GM18909 (cell line): ENCODE data around the gene ALS2CL.

ENCODE experiments used
- ATAC-seq: cut with Tn5 transposase; IDR thresholded peaks from one replicate; pipeline ENCODE4 v1.9.1; 2021; ENCODE audit warnings: mild to moderate bottlenecking; ENCODE audit not compliant: unreplicated experiment, poor library complexity

ALS2CL gene

DNA sequence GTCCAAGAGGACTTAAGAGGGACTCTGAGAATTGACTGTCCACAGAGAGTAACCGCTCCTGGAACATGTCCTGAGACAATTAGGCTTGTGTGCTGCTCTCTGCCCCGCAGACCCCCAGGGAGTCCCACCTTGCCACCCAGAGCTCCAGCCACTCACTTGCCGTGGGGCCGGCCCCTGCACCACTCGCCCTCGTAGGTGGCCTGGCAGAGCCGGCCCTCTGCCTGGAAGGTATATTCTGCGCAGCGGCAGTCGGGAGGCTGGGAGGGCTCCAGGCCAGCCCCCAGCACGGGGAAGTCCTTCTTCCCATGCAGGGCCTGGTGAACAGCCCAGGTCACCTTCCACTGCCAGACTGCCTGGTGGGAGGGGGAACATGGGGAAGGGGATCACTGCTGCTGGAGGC is 10.5 kb downstream of the ALS2CL start:
- ATAC-seq = no peak

DNA sequence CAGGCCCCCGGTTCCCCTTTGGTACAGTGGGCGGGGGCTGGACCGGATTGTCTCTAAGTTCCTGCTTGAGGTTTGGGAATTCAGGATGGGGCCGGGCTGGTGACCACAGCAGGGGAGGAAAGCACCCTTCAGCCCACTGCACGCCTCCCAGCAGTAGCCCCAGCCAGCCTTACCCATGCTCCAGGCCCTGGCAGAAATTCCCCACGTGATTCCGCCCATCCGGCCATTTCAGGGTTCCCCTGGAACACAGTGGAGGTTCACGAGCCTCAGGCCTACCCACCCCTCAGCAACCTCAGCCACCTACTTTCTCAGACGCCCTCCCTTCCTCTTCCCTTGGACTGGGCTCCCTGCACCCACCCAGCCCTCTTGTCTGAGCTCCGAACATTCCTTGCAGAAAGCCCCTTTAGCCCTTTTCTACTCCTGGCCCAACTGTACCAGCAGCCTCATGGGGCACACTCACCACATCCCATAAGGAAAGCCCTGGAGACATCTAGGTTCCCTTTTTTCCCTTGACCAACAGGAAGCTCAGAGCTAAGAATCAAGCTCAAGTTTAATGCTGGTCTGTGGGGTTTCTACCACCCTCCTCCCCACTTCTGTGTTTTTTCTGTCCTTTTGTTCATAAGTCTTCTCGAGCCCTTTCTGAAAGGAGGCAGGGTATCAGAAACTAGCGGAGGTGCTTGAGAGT is 11.5 kb downstream of the ALS2CL start:
- ATAC-seq = no peak

DNA sequence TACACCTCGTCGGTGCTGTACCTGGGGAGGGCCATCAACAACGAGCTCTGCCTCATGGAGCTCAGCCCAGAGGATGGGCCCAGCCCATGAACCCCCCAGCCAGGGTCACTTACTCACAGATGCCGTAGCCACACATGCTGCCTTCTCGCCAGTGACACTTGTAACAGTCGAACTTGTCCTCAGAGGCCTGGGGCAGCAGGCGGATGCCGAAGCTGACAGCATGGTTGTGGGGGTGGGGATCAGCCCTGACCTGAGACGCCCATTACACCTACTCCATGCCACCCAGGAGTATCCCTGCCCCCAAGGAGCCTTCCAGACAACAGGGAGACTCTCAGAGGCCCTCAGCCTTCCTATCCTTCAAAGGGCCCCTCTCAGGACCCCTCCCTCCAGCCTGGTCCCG is 12.1 kb downstream of the ALS2CL start:
- no peak for ATAC-seq

DNA sequence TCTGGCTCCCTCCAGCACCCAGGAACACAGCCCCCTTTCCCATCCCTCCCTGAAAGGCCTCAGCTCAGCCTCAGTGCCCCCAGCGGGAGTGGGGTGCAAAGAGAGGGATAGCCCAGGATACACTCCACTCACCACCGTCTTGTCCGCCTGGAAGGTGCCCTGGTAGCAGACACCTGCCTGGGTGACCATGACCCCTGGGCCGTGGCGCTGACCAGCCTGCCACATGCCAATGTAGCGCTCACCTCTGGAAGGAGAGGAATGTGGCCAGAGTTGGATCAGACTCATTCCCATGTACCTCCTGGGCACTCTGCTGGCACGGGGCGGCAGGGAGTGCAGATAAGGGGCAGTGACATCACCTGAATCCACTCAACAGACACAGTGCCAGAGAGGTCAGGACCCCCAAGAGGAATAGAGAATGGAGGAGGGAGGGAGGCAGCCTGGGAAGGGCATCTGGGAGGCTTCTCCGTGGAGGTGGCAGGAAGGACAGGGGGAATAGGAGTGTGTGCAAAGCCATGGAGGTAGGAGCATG is 13.1 kb downstream of the ALS2CL start:
- ATAC-seq = no peak

DNA sequence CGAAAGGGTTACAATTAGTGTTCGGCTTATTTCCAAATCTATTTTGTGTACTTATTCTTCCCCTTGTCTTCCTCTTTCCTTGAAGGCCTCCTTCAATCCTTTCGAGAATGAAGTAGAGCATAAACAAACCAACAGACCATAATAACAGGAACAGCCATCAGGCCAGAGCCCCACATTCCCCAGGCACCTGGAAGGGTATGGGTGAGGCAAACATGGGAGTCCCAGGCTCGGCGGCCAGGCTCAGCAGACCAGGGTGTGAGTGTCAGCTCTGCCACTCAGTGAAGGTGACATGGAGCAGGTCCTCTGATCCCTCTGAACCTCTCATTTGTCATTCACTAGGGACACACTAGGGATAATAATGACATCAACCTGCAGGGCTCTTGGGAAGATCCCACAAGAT is 13.8 kb downstream of the ALS2CL start:
- no peak for ATAC-seq

DNA sequence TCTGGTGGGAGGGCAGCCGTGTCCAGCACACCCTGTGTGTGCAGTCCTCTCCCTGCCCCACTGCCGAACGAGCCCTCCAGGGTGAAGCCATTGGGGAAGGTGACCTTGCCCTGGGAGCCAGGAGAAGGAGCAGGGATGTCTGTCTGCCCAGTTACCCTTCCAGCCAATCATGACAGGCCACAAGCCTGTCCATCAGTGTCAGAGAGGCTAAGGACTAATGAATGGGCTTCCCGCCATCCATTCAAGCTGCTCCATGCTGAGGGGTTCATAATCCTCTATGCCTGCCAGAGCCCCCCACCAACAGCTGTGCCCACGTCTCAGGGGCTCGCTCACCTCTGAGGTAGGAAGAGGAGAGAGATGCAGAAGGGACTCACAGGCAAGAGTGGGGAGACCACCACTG is 15.2 kb downstream of the ALS2CL start:
- no peak for ATAC-seq

DNA sequence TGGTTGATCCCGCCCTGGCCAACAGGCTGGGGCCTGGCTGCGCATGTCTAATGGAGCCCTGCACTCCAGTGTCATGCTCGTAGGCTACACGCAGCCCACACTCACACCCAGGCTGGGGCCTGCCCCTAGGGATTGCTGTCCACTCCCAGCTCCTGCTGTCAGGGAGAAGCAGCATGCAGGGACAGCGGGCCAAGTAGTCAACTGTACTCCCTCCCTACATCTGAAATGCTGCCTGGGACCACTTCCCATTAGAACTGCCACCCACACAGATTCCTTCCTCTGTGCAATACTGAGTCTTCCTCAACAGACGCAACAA is 16.1 kb downstream of the ALS2CL start:
- no peak for ATAC-seq

DNA sequence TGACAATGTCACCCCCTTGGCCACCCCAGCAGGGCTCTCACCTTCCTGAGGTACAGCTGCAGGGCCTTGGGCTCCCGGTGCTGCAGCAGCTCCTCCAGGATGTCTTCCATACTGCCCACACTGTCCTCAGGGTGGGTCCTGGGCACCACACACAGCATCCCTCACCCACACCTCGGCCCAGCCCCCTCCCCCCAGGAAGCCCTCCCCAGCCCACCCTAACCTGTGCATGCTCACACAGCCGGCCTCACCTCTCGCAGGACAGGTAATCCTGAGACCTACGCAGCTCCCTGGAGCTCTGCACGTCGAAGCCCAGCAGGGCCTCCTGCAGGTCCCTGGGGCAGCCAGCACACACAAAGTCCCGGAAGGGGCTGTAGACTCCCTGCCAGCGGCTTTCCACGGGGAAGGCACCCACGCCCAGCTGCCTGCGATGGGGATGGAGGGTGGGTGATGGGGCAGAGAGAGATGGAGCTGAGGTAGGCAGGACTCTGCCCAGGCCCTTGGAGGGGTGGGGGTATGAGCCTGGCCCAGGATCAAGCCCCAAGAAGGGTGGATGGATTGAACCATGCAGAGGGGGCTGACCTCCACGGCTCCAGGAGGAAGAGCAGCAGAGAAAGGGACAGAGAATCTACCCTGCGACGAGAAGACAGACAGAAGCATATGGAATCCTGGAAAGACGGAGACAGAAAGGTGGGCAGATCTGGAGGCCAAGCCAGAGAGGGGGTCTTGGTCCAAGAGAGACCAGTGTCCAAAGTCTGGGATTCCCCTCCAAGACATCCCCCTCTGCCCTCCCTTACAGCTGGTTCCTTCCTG is 16.7 kb downstream of the ALS2CL start:
- ATAC-seq = no peak

DNA sequence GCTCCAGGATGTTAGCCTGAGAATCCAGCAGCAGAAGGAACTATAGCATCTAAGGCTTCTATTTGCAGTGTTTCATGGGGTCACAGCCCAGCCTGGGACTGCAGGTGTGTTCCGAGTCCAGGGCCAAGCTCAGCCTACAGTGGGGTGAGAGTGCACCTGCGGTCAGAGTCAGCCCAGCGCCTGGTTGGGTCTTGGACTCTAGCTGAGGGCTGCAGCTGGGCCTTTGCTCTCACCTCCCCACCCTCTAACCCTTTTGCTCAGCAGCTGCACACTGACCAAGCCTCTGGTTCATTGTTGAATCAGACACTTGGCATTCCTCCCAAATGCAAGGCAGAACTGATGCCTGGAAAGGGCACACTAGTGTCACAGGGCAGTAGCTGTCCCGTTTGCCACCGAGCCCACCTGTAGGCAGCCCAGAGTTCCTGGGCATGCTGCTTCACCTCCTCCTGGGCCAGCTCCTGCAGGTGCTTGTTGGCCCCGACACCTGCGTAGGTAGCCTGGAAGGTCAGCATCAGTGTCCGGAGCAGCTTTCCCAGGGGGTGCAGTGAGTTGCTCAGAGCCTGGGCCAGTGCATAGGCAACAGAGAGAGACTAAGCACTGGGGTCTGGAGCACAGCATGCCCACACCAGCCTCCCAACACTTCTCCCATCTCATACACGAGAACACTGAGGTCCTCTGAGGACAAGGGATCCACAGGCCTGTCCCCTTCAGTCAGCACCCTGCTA is 17.5 kb downstream of the ALS2CL start:
- no peak for ATAC-seq

DNA sequence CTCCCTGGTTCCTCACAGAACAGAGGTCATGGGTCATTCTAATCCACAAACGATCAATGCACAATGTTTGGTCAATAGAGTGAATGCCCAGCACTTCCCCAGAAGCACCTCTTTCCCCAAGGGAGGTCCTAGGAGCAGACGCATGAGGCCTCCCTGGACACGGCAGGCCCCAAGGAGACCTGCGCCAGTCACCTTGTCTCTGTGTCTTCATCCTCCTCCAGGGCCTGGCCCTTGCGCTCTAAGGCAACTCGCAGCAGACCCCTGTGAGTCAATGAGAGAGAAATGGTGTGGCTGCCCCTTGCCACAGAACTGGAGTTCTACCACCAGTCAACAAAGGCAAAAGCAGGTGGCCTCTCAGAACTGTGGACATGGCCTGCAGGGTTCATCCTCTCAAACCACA is 18.1 kb downstream of the ALS2CL start:
- ATAC-seq = no peak

DNA sequence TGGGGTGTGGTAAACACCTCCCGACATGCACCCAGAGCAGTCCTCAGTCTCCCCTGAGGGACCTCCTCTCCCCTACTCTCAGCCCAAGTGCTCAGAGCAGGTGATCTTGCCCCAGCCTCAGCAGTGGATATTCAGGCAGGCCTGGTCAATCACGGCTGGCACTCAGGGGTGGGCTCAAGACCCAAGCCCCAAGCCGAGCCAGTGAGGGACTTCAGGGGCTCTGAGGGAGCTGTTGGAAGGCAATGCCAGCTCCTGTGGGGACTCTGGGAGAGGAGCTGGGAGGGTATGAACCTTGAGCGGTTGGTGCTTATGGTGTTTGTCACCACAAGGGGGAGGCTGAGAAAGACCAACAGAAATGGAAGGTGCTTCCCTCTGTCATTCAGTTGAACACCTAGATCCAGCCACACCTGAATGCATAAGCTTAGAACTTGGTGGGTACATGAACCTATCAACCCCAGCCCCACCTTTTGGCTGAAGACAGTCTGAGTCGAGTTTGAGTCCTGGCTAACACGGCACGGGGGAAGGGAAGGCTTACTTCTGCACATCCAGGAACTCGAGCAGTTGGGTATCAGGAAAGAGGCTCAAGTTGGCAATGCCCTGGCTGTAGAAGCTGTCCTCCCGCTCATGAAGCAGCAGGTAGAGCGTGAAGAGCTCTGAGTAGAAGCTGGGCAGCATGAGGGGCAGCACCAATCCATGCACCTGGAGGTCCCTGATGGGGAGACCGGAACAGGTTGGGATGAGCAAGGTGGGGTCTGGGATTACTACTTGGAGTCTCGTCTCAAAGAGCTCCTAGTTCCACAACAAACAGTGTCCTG is 19.2 kb downstream of the ALS2CL start:
- no peak for ATAC-seq

DNA sequence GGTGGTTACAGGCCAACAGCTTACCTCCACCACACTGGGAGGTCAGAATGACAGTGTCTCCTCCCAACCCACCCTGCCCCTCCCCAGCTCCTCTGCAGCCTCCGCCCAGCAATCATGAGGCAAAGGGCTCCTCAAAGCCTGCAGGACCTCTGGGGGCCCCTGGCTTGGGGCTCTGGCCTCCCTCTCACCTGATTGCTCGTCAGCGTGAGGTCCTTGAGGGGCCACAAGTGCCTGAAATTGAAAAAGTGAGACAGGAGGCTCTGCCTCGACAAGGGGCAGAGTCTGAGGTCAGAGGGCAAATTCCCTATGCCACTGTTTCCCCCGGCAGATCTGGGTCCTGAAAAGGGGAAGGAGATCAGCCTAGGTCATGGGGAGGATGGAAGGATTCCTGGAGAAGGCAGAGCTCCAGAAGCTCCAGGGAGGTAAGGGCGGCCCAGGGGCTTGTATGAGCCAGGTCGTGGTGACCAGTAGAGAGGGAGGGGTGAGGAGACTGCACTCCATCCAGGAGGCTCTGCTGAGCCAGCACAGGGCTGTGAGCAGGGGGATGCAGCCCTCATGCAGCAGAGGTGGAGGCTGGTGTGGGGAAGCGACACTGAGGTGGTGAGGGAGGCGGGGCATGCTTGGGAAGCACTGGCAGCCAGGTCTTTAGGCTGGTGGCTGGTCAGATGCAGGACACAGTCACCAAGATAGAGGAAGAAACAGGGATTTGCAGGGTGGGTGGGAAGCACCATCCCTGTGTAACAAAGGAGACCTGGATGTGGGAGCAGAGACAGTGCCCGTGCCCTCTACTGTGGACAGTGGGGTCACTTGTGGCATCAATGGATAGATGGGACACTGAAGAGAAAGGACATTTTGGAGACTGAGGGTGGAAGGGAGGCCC is 20.1 kb downstream of the ALS2CL start:
- ATAC-seq = no peak

DNA sequence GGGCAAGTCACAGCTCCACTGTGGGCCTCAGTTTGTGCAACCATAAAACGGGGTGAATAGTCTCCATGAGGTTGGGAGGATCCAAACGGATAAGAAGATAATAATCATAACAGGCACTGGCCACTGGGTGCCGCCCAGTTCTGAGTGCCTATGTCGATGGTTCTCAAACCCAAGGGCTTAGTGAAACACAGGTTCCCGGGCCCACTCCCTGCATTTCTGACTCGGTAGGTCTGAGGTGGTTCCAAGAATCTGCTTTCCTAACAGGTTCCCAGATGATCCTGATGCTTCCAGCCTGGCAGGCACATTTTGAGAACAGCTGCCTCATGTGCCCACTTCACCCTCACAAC is 21.2 kb downstream of the ALS2CL start:
- no peak for ATAC-seq

DNA sequence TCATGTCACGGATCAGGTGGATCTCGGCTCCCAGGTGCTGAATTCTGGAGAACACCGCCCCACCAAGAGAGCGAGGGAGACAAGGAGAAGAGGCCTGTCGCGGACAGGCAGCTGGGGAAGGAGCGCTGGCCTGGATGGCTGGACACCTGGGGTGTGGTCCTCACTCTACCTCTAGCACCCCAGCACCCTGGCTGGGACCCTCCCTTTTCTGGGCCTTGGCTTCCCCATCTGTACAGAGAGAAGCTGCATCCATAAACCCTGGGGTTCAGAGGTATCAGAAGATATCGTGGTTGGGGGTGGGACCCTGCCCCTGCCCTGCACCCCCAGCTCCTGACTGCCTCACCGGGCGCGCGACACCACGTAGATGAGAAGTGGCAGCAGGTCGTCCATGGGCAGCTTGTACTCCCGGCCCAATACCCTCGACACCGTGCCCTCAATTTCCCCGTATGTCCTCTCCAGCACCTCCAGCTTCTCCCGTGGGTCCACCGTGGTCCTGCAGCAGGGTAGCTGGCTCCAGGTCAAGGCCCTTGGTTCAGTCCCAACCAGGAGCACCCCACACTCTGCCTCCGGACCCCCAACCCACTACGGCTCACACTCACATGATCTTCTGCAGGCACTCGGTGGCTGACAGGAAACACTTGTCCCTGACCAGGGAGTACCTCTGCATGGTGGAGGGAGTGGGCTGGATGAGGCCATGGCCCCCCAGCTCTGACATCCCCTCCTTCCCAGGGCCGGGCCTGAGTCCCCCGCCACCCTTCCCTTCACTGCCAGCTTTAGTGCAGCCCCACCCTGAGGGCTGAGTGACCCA is 21.7 kb downstream of the ALS2CL start:
- no peak for ATAC-seq

DNA sequence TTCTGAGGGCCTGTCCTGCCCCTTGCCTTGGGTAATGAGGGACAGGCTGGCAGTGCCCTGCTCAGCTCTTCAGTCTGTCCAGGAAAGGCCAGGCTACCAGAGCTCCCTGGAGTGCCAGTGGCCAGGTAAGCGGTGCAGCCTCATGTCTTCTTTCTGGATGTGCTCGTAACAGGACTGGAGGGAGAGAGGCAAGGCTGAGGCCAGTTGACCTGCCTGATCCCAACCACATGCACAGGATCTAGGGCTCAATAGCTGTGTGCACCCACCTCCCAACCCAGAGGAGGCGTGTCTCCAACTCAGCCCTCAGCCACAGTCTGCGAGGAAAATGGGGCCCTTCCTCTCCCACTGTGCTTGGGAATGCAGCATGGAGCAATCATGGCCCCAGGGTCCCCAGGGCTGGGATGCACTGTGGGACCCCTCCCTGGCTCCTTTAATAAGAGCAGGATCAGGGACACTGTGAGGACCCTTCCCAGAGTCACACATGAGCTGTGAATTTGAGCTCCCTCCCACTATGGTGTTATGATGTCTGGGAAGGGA is 22.5 kb downstream of the ALS2CL start:
- ATAC-seq = no peak

DNA sequence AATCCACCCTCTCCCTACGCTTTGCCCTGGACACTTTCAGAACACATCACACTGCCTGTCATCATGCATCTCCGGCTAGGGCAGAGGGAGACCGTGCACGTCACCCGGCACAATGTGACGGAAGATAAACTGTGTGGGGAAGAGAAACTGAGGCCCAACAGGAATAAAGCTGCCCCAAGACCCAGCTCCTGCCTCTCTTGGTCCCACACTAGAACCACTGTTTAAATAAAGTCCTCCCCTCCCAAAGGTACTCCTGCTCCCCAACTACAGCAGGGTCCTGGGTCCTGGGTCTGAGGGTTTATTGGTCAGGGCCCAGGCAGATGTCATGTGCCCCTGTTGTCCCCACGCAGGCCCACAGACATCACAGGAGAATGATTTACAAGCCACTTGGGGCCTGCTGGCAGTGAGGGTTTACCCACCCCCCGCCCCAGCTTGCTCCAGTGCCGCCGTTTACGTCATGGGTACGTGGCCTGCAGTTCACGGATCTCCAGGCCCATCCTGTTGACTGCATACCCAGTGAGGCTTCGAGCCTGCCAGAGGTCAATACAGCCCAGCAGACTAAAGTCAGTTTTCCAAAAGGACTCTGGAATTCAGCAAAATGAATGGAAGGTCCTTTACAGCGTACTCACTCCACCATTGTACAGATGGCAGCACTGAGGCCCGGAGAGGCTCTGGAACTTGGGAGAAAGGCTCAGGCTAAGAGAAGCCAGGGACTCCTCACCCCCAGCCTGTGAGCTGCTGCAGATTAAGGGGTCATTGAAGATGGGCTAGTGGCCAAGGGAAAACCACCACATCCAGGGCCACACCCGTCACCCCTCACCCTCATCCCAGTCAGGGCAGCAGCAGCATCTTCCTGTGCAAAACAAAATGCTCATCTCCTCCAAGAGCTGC is 23.2 kb downstream of the ALS2CL start:
- no peak for ATAC-seq

DNA sequence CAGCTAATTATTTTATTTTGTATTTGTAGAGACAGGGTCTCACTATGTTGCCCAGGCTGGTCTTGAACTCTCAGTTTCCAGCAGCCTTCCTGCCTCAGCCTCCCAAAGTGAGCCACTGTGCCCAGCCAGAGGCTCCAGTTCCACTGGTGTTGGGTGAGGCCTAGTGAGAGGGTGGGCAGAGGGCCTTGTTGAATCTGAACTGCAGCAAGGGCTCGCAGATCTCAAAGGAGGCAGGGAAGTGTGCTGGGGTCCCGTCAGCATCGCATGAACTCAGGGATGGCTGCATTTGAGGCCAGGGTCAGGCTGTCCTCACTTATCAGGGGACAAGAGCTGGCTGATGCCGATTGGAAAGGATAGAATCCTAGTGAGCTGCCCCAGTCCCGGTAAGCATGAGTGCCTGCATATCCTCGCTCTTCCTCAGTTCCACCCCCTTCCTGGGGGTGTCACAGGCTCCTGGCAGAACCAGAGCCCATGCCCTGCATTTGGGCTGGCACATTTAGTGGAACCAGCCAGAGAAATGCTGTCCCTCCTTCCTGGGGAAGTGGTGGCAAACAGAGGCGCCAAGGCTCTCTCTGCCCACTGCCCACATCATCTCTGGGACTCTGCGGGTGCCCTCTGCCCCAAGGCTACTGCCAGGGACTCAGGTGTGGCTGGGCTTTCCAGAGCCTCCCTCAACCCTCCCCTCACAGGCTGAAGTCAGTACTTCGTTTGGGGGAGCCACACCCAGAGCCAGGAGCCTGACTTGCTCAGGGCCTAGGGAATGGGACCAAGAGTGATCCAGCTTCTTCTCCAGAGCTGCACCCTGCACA is 24.1 kb downstream of the ALS2CL start:
- ATAC-seq = no peak
